ENCODE measurements around the gene LITAF. TPM values are rescaled to one million over a fixed set of nuclear protein-coding genes. Genes with fewer than 3 reads are reported as not detected.

Gene LITAF
- total RNA-seq, 1 experiment from 2014 or later = 244 TPM

GRCh38 chr16:11630046-11630767 is 43.5 kb upstream of the LITAF start:
- DNase-seq = peak; percentile 61 to 72
- no peaks in the 10 kb centered on the region for H3K27me3 ChIP-seq (ENCODE audit: insufficient read depth, low read depth)
- peak overlapping the region; percentile 98 for H3K27ac ChIP-seq
- H3K4me1 ChIP-seq (replicated peaks; ENCODE audit: insufficient read depth) = peaks cover 49% of the 10 kb centered on the region
- ChIA-PET POLR2A (ENCODE audit: unreplicated experiment) (interaction anchor here (0.7 kb wide), 1 partner anchor 44 kb away, joined by 17 read pairs; no protein-coding TSS in a partner anchor), CTCF (interaction anchor here (0.6 to 0.7 kb wide), 4 partner anchors 15 to 87 kb away, joined by 3 to 11 read pairs (median 10); partner anchors contain the start of gene LITAF)
- no peaks in the 10 kb centered on the region for H3K79me2 ChIP-seq (ENCODE audit: low read depth)
- no TSS peak for BruUV-seq (replicated peaks)
- no peak overlapping the region for H2AFZ ChIP-seq
- intact Hi-C loops (cut with micrococcal nuclease; ENCODE audit: unreplicated experiment) = no loop called here
- TF ChIP-seq EZH2 (IDR thresholded peaks at IDR 0.05; ENCODE audit: low read depth) (no peak), CTCF (conservative IDR thresholded peaks at IDR 0.05) (no peak)
- H3K4me2 ChIP-seq = peak overlapping the region; percentile 3
- H4K20me1 ChIP-seq (ENCODE audit: insufficient read depth) = no peaks in the 10 kb centered on the region
- no peaks in the 10 kb centered on the region for H3K9me2 ChIP-seq (ENCODE audit: insufficient read depth)
- H3K36me3 ChIP-seq (ENCODE audit: low read depth) = no peaks in the 10 kb centered on the region
- H3K4me3 ChIP-seq = no peak overlapping the region
- H3K9me3 ChIP-seq (ENCODE audit: insufficient read depth, low read depth) = no peaks in the 10 kb centered on the region
- peaks cover 25% of the 10 kb centered on the region for H3F3A ChIP-seq (ENCODE audit: insufficient read depth, low read depth)

- H3K4me1 ChIP-seq (replicated peaks; ENCODE audit: insufficient read depth) = peaks cover 49% of the 10 kb centered on the region
- DNase-seq = no peak
- H3K4me2 ChIP-seq = peak overlapping the region; percentile 53
- no peak overlapping the region for H2AFZ ChIP-seq
- TF ChIP-seq CTCF (conservative IDR thresholded peaks at IDR 0.05) (no peak), EZH2 (IDR thresholded peaks at IDR 0.05; ENCODE audit: low read depth) (no peak)
- H3K79me2 ChIP-seq (ENCODE audit: low read depth) = no peaks in the 10 kb centered on the region
- peak overlapping the region; percentile 98 for H3K27ac ChIP-seq
- no peak overlapping the region for H3K4me3 ChIP-seq
- no TSS peak for BruUV-seq (replicated peaks)
- ChIA-PET CTCF (interaction anchor here (0.6 to 0.7 kb wide), 3 partner anchors 14 to 187 kb away, joined by 3 to 10 read pairs (median 5); no protein-coding TSS in a partner anchor), POLR2A (ENCODE audit: unreplicated experiment) (interaction anchor here (0.6 kb wide), 1 partner anchor 34 kb away, joined by 7 read pairs; no protein-coding TSS in a partner anchor)
- H3K9me3 ChIP-seq (ENCODE audit: insufficient read depth, low read depth) = no peaks in the 10 kb centered on the region
- no peaks in the 10 kb centered on the region for H3K9me2 ChIP-seq (ENCODE audit: insufficient read depth)
- H4K20me1 ChIP-seq (ENCODE audit: insufficient read depth) = no peaks in the 10 kb centered on the region
- H3F3A ChIP-seq (ENCODE audit: insufficient read depth, low read depth) = peaks cover 25% of the 10 kb centered on the region
- intact Hi-C loops (cut with micrococcal nuclease; ENCODE audit: unreplicated experiment) = no loop called here
- H3K36me3 ChIP-seq (ENCODE audit: low read depth) = no peaks in the 10 kb centered on the region
- no peaks in the 10 kb centered on the region for H3K27me3 ChIP-seq (ENCODE audit: insufficient read depth, low read depth)
These were observed 42.6 kb upstream of the LITAF start for GRCh38 chr16:11629071-11630030.

- Histone ChIP-seq H3K79me2 (ENCODE audit: low read depth) (no peaks in the 10 kb centered on the region), H3K4me1 (replicated peaks; ENCODE audit: insufficient read depth) (peaks cover 49% of the 10 kb centered on the region), H3F3A (ENCODE audit: insufficient read depth, low read depth) (peaks cover 25% of the 10 kb centered on the region), H3K4me2 (peak overlapping the region; percentile 53), H3K27ac (peak overlapping the region; percentile 98), H2AFZ (no peak overlapping the region), H3K27me3 (ENCODE audit: insufficient read depth, low read depth) (no peaks in the 10 kb centered on the region), H3K9me2 (ENCODE audit: insufficient read depth) (no peaks in the 10 kb centered on the region), H3K9me3 (ENCODE audit: insufficient read depth, low read depth) (no peaks in the 10 kb centered on the region), H4K20me1 (ENCODE audit: insufficient read depth) (no peaks in the 10 kb centered on the region), H3K36me3 (ENCODE audit: low read depth) (no peaks in the 10 kb centered on the region), H3K4me3 (peak overlapping the region; percentile 26; the same call in 1 of the 2 replicates)
- POLR2A ChIA-PET (ENCODE audit: unreplicated experiment) = interaction anchor here (0.6 to 1.0 kb wide), 7 partner anchors 9 to 290 kb away, joined by 3 to 12 read pairs (median 5); no protein-coding TSS in a partner anchor
- BruUV-seq (replicated peaks) = no TSS peak
- intact Hi-C loops (cut with micrococcal nuclease; ENCODE audit: unreplicated experiment) = loop anchor here (1.0 kb wide), 2 partner anchors 12 to 16 kb away; no protein-coding TSS in a partner anchor
- TF ChIP-seq CTCF (conservative IDR thresholded peaks at IDR 0.05) (no peak), EZH2 (IDR thresholded peaks at IDR 0.05; ENCODE audit: low read depth) (no peak)
- peak; percentile 93 to 99 for DNase-seq
- CTCF ChIA-PET = interaction anchor here (0.7 to 0.9 kb wide), 2 partner anchors 13 to 269 kb away, joined by 3 read pairs; no protein-coding TSS in a partner anchor
These were observed 41.2 kb upstream of the LITAF start for GRCh38 chr16:11627822-11628457.
